K562 (cell line): ENCODE data around the gene SAMD8. TPM values are rescaled to one million over a fixed set of nuclear protein-coding genes. Genes with fewer than 3 reads are reported as not detected.
"Not testable (repeated sequence)": the region's sequence is repeated elsewhere in the genome, so short reads cannot be mapped to it uniquely, and the experiment has no call there.

Source experiments
- ATAC-seq: fragments of 200-7000 bp; cut with Tn5 transposase; 3 replicates; pipeline ENCODE4 v1.9.1; 2020; ENCODE audit warnings: moderate library complexity
- BruUV-seq: library from RNA; stranded (reverse); fragments of 400-500 nt; replicated peaks from 2 replicates; lab custom pipeline; 2021; lab: Mats Ljungman, UMichigan
- CTCF ChIA-PET: fragments of 300-600 bp; formaldehyde crosslinking; extraction: SDS; loops from one replicate; lab custom pipeline; 2021; ENCODE audit warnings: low intra/inter-chr PET ratio; lab: Yijun Ruan, JAX
- POLR2A ChIA-PET: fragments of 300-600, 350-650 bp; sonication (Branson Sonifier 250); formaldehyde crosslinking; extraction: SDS; loops from one replicate; lab custom pipeline; 2021; ENCODE audit warnings: antibody characterized with exemption, inconsistent platforms; lab: Yijun Ruan, JAX
- DNase-seq, 4 experiments: peaks; one replicate each; pipeline versions ENCODE4 v3.0.0 to v3.0.0-alpha.2; 2011 to 2018; ENCODE audit warnings: low spot score in 3 of 4, mixed read lengths in 3 of 4; ENCODE audit errors: extremely low read depth in 1 of 4
- FAIRE-seq: peaks from 2 replicates; lab custom pipeline; 2011; peaks lifted over from hg19 to GRCh38; lab: Jason Lieb, UNC
- H2AFZ ChIP-seq: 2 replicates; pipeline ENCODE4 v1.6.0; 2011; ENCODE audit warnings: low read depth, low read length, control low read depth, inconsistent platforms
- H3K27ac ChIP-seq: fragments of 200-600 bp; 3 replicates; pipeline ENCODE4 v1.8.0; 2011; ENCODE audit warnings: low read depth, mild to moderate bottlenecking, control low read depth, inconsistent platforms, low read length, moderate library complexity, mixed read lengths; ENCODE audit errors: extremely low read depth
- H3K27me3 ChIP-seq, 2 experiments: fragments of 300-600 bp in 1 of 2; 2 replicates in 1 of 2; 3 replicates in 1 of 2; pipeline versions ENCODE4 v1.6.0 to v1.8.0; 2011; ENCODE audit warnings: inconsistent platforms in 2 of 2, low read length in 2 of 2, mild to moderate bottlenecking in 1 of 2, mixed read lengths in 1 of 2, moderate library complexity in 1 of 2; ENCODE audit not compliant: control insufficient read depth in 2 of 2, insufficient read depth in 2 of 2
- H3K36me3 ChIP-seq: fragments of 300-600 bp; 3 replicates; pipeline ENCODE4 v1.8.0; 2011; ENCODE audit warnings: mild to moderate bottlenecking, low read length, inconsistent platforms; ENCODE audit not compliant: control insufficient read depth, insufficient read depth
- H3K4me1 ChIP-seq, 2 experiments: fragments of 200-600 bp in 1 of 2; replicated peaks in 1 of 2; 2 replicates in 1 of 2; 3 replicates in 1 of 2; pipeline versions ENCODE4 v1.5.1 to v1.8.0; 2011; ENCODE audit warnings: inconsistent platforms in 2 of 2, low read length in 2 of 2, mild to moderate bottlenecking in 1 of 2, mixed read lengths in 1 of 2, moderate library complexity in 1 of 2; ENCODE audit not compliant: control insufficient read depth in 2 of 2, insufficient read depth in 2 of 2
- H3K4me2 ChIP-seq: 2 replicates; pipeline ENCODE4 v1.6.1; 2011; ENCODE audit warnings: low read length, control low read depth, inconsistent platforms, mixed read lengths; ENCODE audit not compliant: insufficient read depth
- H3K4me3 ChIP-seq: fragments of 200-600 bp; sonication (generic), shearing (Covaris generic); 2 replicates; pipeline ENCODE4 v1.5.1; 2016; ENCODE audit warnings: control low read depth, inconsistent platforms
- H3K79me2 ChIP-seq: fragments of 200-600 bp; 3 replicates; pipeline ENCODE4 v1.8.0; 2011; ENCODE audit warnings: low read length, inconsistent platforms; ENCODE audit not compliant: control insufficient read depth, insufficient read depth
- H3K9ac ChIP-seq, 2 experiments: 2 replicates each; pipeline versions ENCODE4 v1.6.0 to v1.6.1; 2011; ENCODE audit warnings: low read depth in 2 of 2, low read length in 2 of 2, control low read depth in 1 of 2, inconsistent platforms in 1 of 2, mild to moderate bottlenecking in 1 of 2, mixed read lengths in 1 of 2; ENCODE audit not compliant: insufficient read depth in 1 of 2
- H3K9me1 ChIP-seq: one replicate; pipeline ENCODE4 v1.6.0; 2011; ENCODE audit warnings: inconsistent platforms, mild to moderate bottlenecking, low read length, moderate library complexity; ENCODE audit not compliant: control insufficient read depth, insufficient read depth
- H3K9me3 ChIP-seq: replicated peaks from 2 replicates; pipeline ENCODE4 v1.5.1; 2011; ENCODE audit warnings: low read depth, low read length, inconsistent platforms; ENCODE audit not compliant: control insufficient read depth, insufficient read depth
- H4K20me1 ChIP-seq: replicated peaks from 2 replicates; pipeline ENCODE4 v1.6.1; 2011; ENCODE audit warnings: low read length, inconsistent platforms, mixed read lengths; ENCODE audit not compliant: control insufficient read depth, insufficient read depth
- ZNF143 ChIP-seq: sonication (generic); formaldehyde crosslinking; IDR thresholded peaks from 2 replicates; pipeline ENCODE4 v1.9.0; 2022; ENCODE audit warnings: mild to moderate bottlenecking, missing genetic modification reagents
- WGBS: fragments of 100-300 bp; shearing (Covaris generic); methylation state at CpG from one replicate; pipeline ENCODE4 v1.1.6; 2016; ENCODE audit warnings: low coverage, mixed read lengths; ENCODE audit not compliant: insufficient coverage; ENCODE audit errors: missing lambda C conversion rate; 5-methylcytosine and 5-hydroxymethylcytosine counted together
- in situ Hi-C: fragments of 300-500 bp; cut with MboI; formaldehyde crosslinking; loops from 4 replicates; pipeline ENCODE4 v1.15.0; 2018; ENCODE audit warnings: inconsistent platforms, mixed read lengths
- intact Hi-C: fragments of 100-400 bp; cut with micrococcal nuclease; formaldehyde crosslinking; loops from 2 replicates; pipeline ENCODE4 v1.14.2; 2022
- polyA plus RNA-seq, 8 experiments: library from polyadenylated mRNA; depleted of rRNA in 4 of 8; stranded (reverse) in 5 of 8; unstranded in 3 of 8; fragments of >200 nt; fragmentation: Nextera tagmentation in 2 of 8; fragmentation: Illumina TruSeq in 1 of 8; extraction: Ambion mirVana in 2 of 8; extraction: Trizol in 1 of 8; gene quantifications; 2 replicates each; pipeline versions ENCODE4 v1.2.1 to v1.2.3, GENCODE V29; 2011 to 2014; ENCODE audit warnings: inconsistent platforms in 1 of 8, missing spikeins in 1 of 8
- total RNA-seq, 7 experiments: library from RNA; depleted of rRNA in 6 of 7; stranded (reverse); fragments of >200 nt in 6 of 7; fragmentation: Illumina TruSeq in 2 of 7; extraction: Trizol in 2 of 7; gene quantifications; 2 replicates each; pipeline versions ENCODE4 v1.2.1 to v1.2.3, GENCODE V29; 2011 to 2021; ENCODE audit warnings: low replicate concordance in 1 of 7

Gene SAMD8
- total and polyA plus RNA-seq, 9 of the 15 experiments (the other 6 are each of a cell fraction or from before 2014, with no cell fraction given), result 2.7 to 16.1 (median 6.2) TPM

DNA sequence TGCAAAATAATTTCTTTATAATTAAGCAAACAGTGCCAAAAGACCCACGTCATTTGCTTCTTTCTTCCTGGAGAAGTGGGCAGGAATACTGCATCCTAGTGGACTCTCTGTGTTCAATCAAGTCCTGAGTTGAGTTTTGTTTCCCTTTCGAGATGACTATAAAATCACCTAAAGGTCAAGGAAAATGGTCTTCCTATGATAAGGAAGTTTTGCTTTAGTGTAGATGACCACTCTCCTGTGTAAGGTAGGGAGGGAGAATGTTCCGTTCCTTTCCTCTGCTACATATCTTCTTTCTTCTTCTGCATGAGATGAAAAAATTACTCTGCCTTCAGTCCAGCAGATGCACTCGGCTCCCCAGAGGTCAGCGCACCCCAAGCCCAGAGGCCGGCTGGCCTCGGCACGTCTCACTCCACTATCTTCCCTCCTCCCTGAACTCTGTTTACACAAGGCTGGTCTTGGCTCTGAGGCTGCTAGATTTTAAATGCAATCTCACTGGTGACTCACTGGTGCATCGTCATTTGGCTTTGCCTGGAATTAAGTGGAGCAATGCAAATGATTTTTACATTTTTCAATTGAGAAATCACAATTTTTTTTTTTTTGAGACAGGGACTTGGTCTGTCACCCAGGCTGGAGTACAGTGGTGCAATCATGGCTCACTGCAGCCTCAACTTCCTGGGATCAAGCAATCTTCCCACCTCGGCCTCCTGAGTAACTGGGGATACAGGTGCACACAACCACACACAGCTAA lies 80.5 kb downstream of the SAMD8 start (continued):
- TF ChIP-seq ZNF143, result no peak
- TF ChIP-seq, all 486 proteins: peak for 108

DNA sequence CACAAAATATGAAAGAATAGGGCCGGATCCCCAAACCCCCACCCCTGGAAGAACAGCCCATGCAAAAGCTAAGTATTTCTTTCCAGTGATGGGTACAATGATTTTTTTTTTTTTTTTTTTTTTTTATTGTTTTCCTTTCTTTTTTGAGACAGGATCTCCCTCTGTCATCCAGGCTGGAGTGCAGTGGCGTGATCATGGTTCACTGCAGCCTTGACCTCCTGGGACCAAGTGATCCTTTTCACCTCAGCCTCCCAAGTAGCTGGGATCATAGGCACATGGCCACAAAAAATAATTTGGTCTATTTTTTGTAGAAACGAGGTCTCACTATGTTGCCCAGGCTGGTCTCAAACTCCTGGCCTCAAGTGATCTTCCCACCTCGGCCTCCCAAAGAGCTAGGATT lies 83.2 kb downstream of the SAMD8 start:
- H3K4me3 ChIP-seq, H3K36me3 ChIP-seq, H3K9me3 ChIP-seq, DNase-seq, ATAC-seq, H3K9ac ChIP-seq, H3K27me3 ChIP-seq, FAIRE-seq, BruUV-seq, CTCF ChIA-PET, H2AFZ ChIP-seq, H3K9me1 ChIP-seq, intact Hi-C loops, H3K4me2 ChIP-seq, H3K27ac ChIP-seq, in situ Hi-C loops, H3K79me2 ChIP-seq, H4K20me1 ChIP-seq: not testable (repeated sequence)
- H3K4me1 ChIP-seq, result peaks cover 24 to 27% of the 10 kb centered on the region in 2 experiments
- POLR2A ChIA-PET, result interaction anchor here (0.6 to 6.8 kb wide), 2 partner anchors 13 to 67 kb away, joined by 3 to 74 read pairs; partner anchors contain the start of gene VDAC2
- WGBS, result 76% methylated on average over 4 of the region's 4 CpGs
